Karpas-422 (cell line): ENCODE measurements around the gene MED26. TPM values are rescaled to one million over a fixed set of nuclear protein-coding genes. Genes with fewer than 3 reads are reported as not detected.

ENCODE experiments used
- DNase-seq: peaks from one replicate; pipeline ENCODE4 v3.0.0-alpha.2; 2015
- H2AFZ ChIP-seq: fragments of 200-600 bp; sonication (generic); 2 replicates; pipeline ENCODE4 v1.6.1; 2014; ENCODE audit warnings: antibody characterized with exemption, low read length, mixed read lengths
- H3K27ac ChIP-seq: fragments of 200-600 bp; sonication (generic); 2 replicates; pipeline ENCODE4 v1.5.1; 2014; ENCODE audit warnings: mild to moderate bottlenecking, low read length, moderate library complexity
- H3K27me3 ChIP-seq: fragments of 200-600 bp; sonication (generic); 2 replicates; pipeline ENCODE4 v1.6.1; 2014; ENCODE audit warnings: low read length, mixed read lengths
- H3K36me3 ChIP-seq: fragments of 200-600 bp; sonication (generic); 2 replicates; pipeline ENCODE4 v1.6.1; 2014; ENCODE audit warnings: low read length, mixed read lengths; ENCODE audit not compliant: insufficient read depth
- H3K4me1 ChIP-seq: fragments of 200-600 bp; sonication (generic); 2 replicates; pipeline ENCODE4 v1.6.1; 2014; ENCODE audit warnings: mild to moderate bottlenecking, low read length, mixed read lengths
- H3K4me2 ChIP-seq: fragments of 200-600 bp; sonication (generic); 2 replicates; pipeline ENCODE4 v1.6.1; 2014; ENCODE audit warnings: low read length, low read depth, mild to moderate bottlenecking; ENCODE audit not compliant: poor library complexity, severe bottlenecking
- H3K4me3 ChIP-seq: fragments of 200-600 bp; sonication (generic); 2 replicates; pipeline ENCODE4 v1.5.1; 2014; ENCODE audit warnings: mild to moderate bottlenecking, antibody characterized with exemption, low read length, mixed read lengths
- H3K79me2 ChIP-seq: fragments of 200-600 bp; sonication (generic); 2 replicates; pipeline ENCODE4 v1.6.1; 2014; ENCODE audit warnings: mild to moderate bottlenecking, low read length, mixed read lengths
- H3K9ac ChIP-seq: fragments of 200-600 bp; sonication (generic); 2 replicates; pipeline ENCODE4 v1.6.0; 2014; ENCODE audit warnings: low read length
- H3K9me2 ChIP-seq: fragments of 200-600 bp; sonication (generic), shearing (Covaris generic); replicated peaks from 2 replicates; pipeline ENCODE4 v1.6.0; 2014; ENCODE audit warnings: mild to moderate bottlenecking, low read length, moderate library complexity; ENCODE audit not compliant: insufficient read depth
- H3K9me3 ChIP-seq: fragments of 300-700, 200-600 bp; sonication (generic); 2 replicates; pipeline ENCODE4 v1.6.1; 2014; ENCODE audit warnings: low read length, mixed read lengths
- H4K20me1 ChIP-seq: fragments of 200-600 bp; sonication (generic); 2 replicates; pipeline ENCODE4 v1.6.1; 2014; ENCODE audit warnings: mild to moderate bottlenecking, antibody characterized with exemption, low read length, low read depth; ENCODE audit not compliant: insufficient read depth
- total RNA-seq: library from RNA; depleted of rRNA; stranded (reverse); fragments of >200 nt; shearing (Covaris generic); gene quantifications from 2 replicates; pipeline ENCODE4 v1.2.3, GENCODE V29; 2014; ENCODE audit warnings: low replicate concordance

MED26 gene
- total RNA-seq, 1 experiment from 2014 or later: 15.0 TPM

DNA sequence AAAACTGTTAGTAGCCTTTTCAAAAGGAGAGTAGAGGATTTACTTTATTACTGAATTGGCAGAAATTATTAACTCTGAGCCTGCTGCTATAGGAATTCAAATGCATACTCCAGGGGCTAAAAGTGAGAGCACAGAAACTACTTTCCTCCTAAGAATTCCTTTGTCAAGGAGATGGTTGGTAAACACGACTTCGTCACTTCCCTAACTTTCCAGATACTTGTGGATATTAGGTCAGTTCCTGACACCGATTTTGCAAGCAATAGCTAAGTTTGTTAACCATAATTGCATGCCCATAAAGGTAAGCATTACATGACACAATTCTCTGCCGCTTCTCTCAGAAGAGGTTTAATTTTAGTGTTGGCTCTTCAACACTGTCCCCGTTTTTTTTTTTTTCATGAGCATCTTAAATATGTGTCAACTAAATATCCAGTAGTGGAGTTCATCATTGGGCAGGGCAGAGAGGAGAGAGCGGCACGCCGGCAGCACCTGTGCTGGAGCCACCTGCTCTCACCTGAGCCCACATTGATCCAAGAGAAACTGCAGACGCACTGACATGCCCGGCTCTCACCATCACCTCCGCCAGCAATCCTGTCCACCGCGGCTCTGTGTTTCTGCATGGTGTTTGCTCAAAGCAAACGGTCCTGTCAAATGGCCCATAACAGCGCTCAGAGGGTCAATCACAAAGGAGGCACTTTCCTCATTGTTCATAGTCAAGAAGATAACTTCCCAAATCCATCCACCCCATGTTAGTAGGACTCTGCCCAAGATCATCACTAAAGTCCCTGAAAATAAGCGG is 2.6 kb downstream of the MED26 start:
- Histone ChIP-seq H3K27me3 (no peaks in the 10 kb centered on the region), H3K9me3 (no peaks in the 10 kb centered on the region), H3K4me3 (peak overlapping the region; percentile 97; the same call in 1 of the 2 replicates), H3K79me2 (peaks cover 76% of the 10 kb centered on the region), H3K27ac (peak overlapping the region; percentile 97), H3K9ac (peak overlapping the region; percentile 98), H4K20me1 (peaks cover 68% of the 10 kb centered on the region), H3K36me3 (peaks cover 20% of the 10 kb centered on the region), H3K4me1 (peaks cover 79% of the 10 kb centered on the region), H3K9me2 (no peaks in the 10 kb centered on the region), H2AFZ (no peak overlapping the region), H3K4me2 (peak overlapping the region; percentile 87)
- DNase-seq: no peak

DNA sequence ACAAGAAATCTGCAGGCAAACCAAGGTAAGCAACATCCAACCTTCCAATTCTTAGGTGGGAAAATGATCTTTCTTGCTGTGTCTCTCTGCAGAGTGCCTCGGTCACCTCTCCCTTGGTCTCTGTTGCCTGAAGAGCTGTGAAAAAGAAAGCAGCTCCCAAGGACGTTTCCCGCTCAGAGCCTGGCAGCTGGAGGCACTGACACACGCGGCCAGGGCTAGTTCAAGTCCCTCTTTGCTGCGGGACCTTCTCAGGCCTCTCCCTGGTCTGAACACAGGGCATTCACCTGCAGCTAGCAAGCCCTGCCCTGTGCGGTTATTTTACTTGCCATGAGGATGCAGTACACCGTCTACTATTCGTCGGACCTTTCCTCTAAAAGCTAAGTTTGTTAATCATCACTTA is 3.8 kb downstream of the MED26 start:
- H3K9ac ChIP-seq: peak overlapping the region; percentile 32; the same call in 1 of the 2 replicates
- H4K20me1 ChIP-seq: peaks cover 69% of the 10 kb centered on the region
- H3K4me2 ChIP-seq: peak overlapping the region; percentile 87
- peaks cover 87% of the 10 kb centered on the region for H3K79me2 ChIP-seq
- no peaks in the 10 kb centered on the region for H3K9me2 ChIP-seq
- no peaks in the 10 kb centered on the region for H3K27me3 ChIP-seq
- H3K9me3 ChIP-seq: no peaks in the 10 kb centered on the region
- no peak for DNase-seq
- H2AFZ ChIP-seq: no peak overlapping the region
- no peak overlapping the region for H3K4me3 ChIP-seq
- peaks cover 20% of the 10 kb centered on the region for H3K36me3 ChIP-seq
- H3K4me1 ChIP-seq: peaks cover 79% of the 10 kb centered on the region
- peak overlapping the region; percentile 97 for H3K27ac ChIP-seq

DNA sequence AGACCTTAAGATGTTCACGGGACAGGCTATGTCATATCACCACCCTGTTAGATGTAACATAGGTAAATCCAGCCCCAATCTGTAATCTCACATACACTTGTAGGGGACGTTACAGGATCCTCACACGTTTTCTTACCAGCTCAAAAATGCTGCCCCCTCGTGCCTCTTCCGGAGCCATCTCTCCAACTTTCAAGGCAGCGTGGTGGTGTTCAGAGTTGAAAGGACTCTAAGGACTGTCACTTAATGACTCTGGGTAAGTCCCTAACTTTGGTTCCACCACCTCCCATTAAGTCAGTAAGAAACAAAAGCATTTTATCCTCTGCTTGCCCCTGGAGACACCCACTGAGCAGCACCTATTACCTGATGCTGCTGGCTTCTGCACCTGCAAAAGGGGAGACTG is 4.4 kb downstream of the MED26 start:
- peaks cover 81% of the 10 kb centered on the region for H3K4me1 ChIP-seq
- peak overlapping the region; percentile 87 for H3K4me2 ChIP-seq
- peak; percentile 81 for DNase-seq
- H3K79me2 ChIP-seq: peaks cover 94% of the 10 kb centered on the region
- no peak overlapping the region for H2AFZ ChIP-seq
- H3K9me3 ChIP-seq: no peaks in the 10 kb centered on the region
- H3K4me3 ChIP-seq: peak overlapping the region; percentile 8; the same call in 1 of the 2 replicates
- H3K36me3 ChIP-seq: peaks cover 20% of the 10 kb centered on the region
- H3K27me3 ChIP-seq: no peaks in the 10 kb centered on the region
- H3K27ac ChIP-seq: peak overlapping the region; percentile 97
- H3K9ac ChIP-seq: peak overlapping the region; percentile 73
- peaks cover 69% of the 10 kb centered on the region for H4K20me1 ChIP-seq
- no peaks in the 10 kb centered on the region for H3K9me2 ChIP-seq

DNA sequence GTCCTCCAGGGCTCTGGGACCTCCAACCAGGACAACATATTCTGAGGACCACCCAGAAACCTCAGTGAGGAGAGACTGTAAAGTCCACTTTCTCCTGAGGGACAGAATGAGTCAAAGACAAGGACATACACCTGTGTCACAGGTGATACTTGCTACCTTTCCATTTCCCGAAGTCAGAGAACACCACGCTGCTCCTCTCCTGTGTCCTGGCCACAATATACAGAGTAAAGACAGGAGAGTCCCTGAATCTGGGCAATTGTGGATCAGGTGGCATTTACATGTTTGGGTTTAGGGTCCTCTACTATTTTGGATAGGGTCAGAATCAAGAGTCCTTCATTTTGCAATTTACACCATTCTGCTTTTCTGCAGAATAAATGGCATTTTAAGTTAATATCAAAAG is 4.9 kb downstream of the MED26 start:
- Histone ChIP-seq H2AFZ (no peak overlapping the region), H3K9me2 (no peaks in the 10 kb centered on the region), H3K27me3 (no peaks in the 10 kb centered on the region), H3K4me2 (peak overlapping the region; percentile 87), H3K79me2 (peaks cover 99% of the 10 kb centered on the region), H3K36me3 (peaks cover 20% of the 10 kb centered on the region), H3K9ac (peak overlapping the region; percentile 73), H3K27ac (peak overlapping the region; percentile 97), H3K4me1 (peaks cover 86% of the 10 kb centered on the region), H3K4me3 (no peak overlapping the region; the same call in 1 of the 2 replicates), H3K9me3 (no peaks in the 10 kb centered on the region), H4K20me1 (peaks cover 69% of the 10 kb centered on the region)
- DNase-seq: no peak

DNA sequence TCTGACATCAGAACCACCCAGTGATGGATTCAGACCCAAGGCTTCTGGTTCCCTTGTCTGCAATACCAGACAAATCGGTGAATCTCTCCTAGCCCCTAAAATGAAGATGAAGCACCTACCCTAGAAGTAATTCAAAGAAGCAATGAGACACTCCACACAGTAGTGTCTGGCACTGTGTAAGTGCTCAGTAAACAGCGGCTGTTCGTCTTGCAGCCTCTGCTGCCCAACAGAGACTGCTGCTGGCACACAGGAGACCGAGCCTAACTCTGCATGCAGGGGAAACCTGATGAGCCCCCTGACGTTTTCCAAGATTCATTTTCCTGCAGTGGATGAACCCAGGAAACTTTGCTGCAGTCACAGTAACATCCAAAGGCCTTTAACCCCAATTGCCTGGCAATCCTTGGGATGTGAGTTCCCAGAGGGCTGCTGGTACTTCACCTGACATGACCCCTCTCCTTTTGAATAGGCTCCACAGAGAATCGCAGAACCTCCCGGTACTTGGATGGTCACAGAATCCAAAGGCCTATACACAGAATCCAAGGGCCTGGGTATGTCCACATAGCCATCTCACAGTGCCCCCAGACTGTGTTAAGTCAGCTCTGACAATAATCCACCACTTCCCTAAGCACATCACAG is 6.7 kb downstream of the MED26 start:
- no peaks in the 10 kb centered on the region for H3K9me3 ChIP-seq
- H3K4me1 ChIP-seq: peaks cover 100% of the 10 kb centered on the region
- H3K36me3 ChIP-seq: peaks cover 20% of the 10 kb centered on the region

DNA sequence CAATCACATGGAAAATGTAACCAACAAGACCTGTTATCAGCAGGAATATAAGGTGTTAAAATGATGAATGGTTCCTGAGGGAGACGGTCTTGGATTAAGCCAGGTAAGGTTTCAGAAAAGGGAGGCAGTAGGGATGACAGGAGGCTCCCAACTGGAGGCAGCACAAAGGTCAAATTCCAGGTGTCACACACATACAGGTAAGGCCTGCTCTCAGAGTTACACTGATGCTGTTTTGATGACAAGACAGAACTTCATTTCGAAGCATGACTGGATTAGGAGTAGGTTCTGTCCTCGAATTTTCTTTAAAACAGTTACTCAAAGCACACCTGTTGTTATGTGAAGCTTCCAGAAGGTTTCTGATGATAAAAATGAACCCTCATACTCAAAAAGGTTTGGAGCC is 7.4 kb downstream of the MED26 start:
- H3K79me2 ChIP-seq: peaks cover 100% of the 10 kb centered on the region
- H3K4me2 ChIP-seq: peak overlapping the region; percentile 68
- H3K9me3 ChIP-seq: no peaks in the 10 kb centered on the region
- H3K4me1 ChIP-seq: peaks cover 100% of the 10 kb centered on the region
- peaks cover 49% of the 10 kb centered on the region for H4K20me1 ChIP-seq
- no peak for DNase-seq
- peak overlapping the region; percentile 73 for H3K9ac ChIP-seq
- H2AFZ ChIP-seq: no peak overlapping the region
- H3K27ac ChIP-seq: peak overlapping the region; percentile 97
- peaks cover 14% of the 10 kb centered on the region for H3K36me3 ChIP-seq
- no peaks in the 10 kb centered on the region for H3K9me2 ChIP-seq
- no peaks in the 10 kb centered on the region for H3K27me3 ChIP-seq
- peak overlapping the region; percentile 58; the same call in 1 of the 2 replicates for H3K4me3 ChIP-seq

More for the DNA sequence above, 6.7 kb downstream of the MED26 start:
- Histone ChIP-seq H3K9me2 (no peaks in the 10 kb centered on the region), H2AFZ (no peak overlapping the region), H3K27ac (peak overlapping the region; percentile 97), H3K79me2 (peaks cover 100% of the 10 kb centered on the region), H4K20me1 (peaks cover 56% of the 10 kb centered on the region), H3K27me3 (no peaks in the 10 kb centered on the region), H3K9ac (peak overlapping the region; percentile 73), H3K4me3 (no peak overlapping the region), H3K4me2 (peak overlapping the region; percentile 68)
- no peak for DNase-seq

DNA sequence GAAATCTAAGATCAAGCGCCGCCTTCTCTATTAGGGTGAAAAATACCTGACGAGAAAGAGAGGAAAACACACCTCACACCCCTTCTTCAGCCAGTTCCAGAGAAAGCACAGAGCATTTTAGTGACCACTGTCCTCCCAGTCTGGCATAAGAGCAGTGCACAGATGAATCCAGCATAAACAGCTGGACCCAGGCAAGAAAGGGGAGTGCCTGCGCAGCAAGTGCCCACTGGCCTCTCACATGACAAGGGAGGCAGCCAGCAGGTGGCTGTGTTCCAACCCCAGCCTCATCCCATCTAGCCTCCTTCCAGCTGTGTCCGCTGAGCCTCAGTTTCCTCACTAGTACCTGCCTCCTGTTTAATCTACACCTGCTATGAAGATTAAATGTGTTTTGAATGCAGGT is 8.0 kb downstream of the MED26 start:
- H3K9ac ChIP-seq: peak overlapping the region; percentile 73
- H3K9me3 ChIP-seq: no peaks in the 10 kb centered on the region
- peak overlapping the region; percentile 58; the same call in 1 of the 2 replicates for H3K4me3 ChIP-seq
- H3K4me2 ChIP-seq: peak overlapping the region; percentile 68
- peak overlapping the region; percentile 97 for H3K27ac ChIP-seq
- peaks cover 100% of the 10 kb centered on the region for H3K4me1 ChIP-seq
- no peaks in the 10 kb centered on the region for H3K27me3 ChIP-seq
- H3K9me2 ChIP-seq: no peaks in the 10 kb centered on the region
- peaks cover 100% of the 10 kb centered on the region for H3K79me2 ChIP-seq
- H3K36me3 ChIP-seq: peaks cover 9% of the 10 kb centered on the region
- DNase-seq: no peak
- H2AFZ ChIP-seq: no peak overlapping the region
- peaks cover 44% of the 10 kb centered on the region for H4K20me1 ChIP-seq

DNA sequence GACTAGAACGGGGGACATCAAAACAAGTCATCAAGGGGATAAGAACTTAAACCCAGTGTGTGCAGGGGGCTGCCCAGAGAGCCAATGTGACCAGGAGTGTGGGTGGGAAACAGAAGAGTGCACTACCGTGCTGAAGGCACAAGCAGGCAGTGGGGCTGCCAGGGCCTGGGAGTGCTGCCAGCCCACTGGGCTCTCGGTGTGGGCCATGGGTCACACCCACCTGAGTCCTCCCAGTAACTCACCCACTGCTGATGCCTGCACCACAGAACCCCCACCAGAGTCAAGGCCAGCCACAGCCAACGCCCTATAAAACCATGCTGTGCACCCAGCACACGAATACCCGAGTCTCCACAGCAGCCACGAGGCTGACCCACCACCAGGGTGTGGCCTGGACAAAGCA is 8.5 kb downstream of the MED26 start:
- peaks cover 43% of the 10 kb centered on the region for H4K20me1 ChIP-seq
- H3K36me3 ChIP-seq: peaks cover 6% of the 10 kb centered on the region
- no peaks in the 10 kb centered on the region for H3K9me3 ChIP-seq
- peaks cover 100% of the 10 kb centered on the region for H3K79me2 ChIP-seq
- H3K27ac ChIP-seq: peak overlapping the region; percentile 97
- peak overlapping the region; percentile 68 for H3K4me2 ChIP-seq
- peak overlapping the region; percentile 58; the same call in 1 of the 2 replicates for H3K4me3 ChIP-seq
- no peaks in the 10 kb centered on the region for H3K27me3 ChIP-seq
- H2AFZ ChIP-seq: no peak overlapping the region
- peak overlapping the region; percentile 73 for H3K9ac ChIP-seq
- no peaks in the 10 kb centered on the region for H3K9me2 ChIP-seq
- peaks cover 100% of the 10 kb centered on the region for H3K4me1 ChIP-seq
- DNase-seq: no peak
